Heart right ventricle (tissue), 16 donors: Measurements from ENCODE around the gene RTN4IP1. TPM values are rescaled to one million over a fixed set of nuclear protein-coding genes. Genes with fewer than 3 reads are reported as not detected.
"Not testable (repeated sequence)": the region's sequence is repeated elsewhere in the genome, so short reads cannot be mapped to it uniquely, and the experiment has no call there.

Experiments
- ATAC-seq, 8 donors: fragments of 200-7000 bp; cut with Tn5 transposase; one replicate each; pipeline ENCODE4 v1.9.1; 2020; ENCODE audit warnings: mild to moderate bottlenecking in 8 of 8, moderate library complexity in 8 of 8, moderate number of reproducible peaks in 1 of 8
- DNase-seq, 2 donors: peaks; one replicate each; pipeline ENCODE4 v3.0.0-alpha.2; 2020
- H3K27ac ChIP-seq, 10 donors: fragments of 200-600 bp; sonication (generic) in 2 of 10; one replicate each; pipeline versions ENCODE4 v1.5.0 to v1.8.0; 2020 to 2022; ENCODE audit warnings: mild to moderate bottlenecking in 3 of 10
- H3K27me3 ChIP-seq, 7 donors: fragments of 200-600 bp; one replicate each; pipeline ENCODE4 v1.8.0; 2021 to 2022; ENCODE audit warnings: mild to moderate bottlenecking in 2 of 7
- H3K36me3 ChIP-seq, 9 donors: fragments of 200-600 bp; sonication (generic) in 1 of 9; one replicate each; pipeline versions ENCODE4 v1.5.0 to v1.8.0; 2020 to 2022; ENCODE audit warnings: mild to moderate bottlenecking in 2 of 9
- H3K4me1 ChIP-seq, 9 donors: fragments of 200-600 bp; sonication (generic) in 1 of 9; one replicate each; pipeline versions ENCODE4 v1.5.0 to v1.8.0; 2020 to 2022; ENCODE audit warnings: mild to moderate bottlenecking in 4 of 9
- H3K4me3 ChIP-seq, 10 donors: fragments of 200-600 bp; sonication (generic) in 2 of 10; one replicate each; pipeline versions ENCODE4 v1.5.0 to v1.8.0; 2020 to 2022; ENCODE audit warnings: mild to moderate bottlenecking in 7 of 10, moderate library complexity in 2 of 10
- H3K9me3 ChIP-seq, 11 donors: fragments of 200-600 bp in 10 of 11; sonication (generic) in 2 of 11; one replicate each; pipeline versions ENCODE4 v1.5.0 to v1.8.0; 2013 to 2022; ENCODE audit warnings: mild to moderate bottlenecking in 2 of 11, control low read depth in 1 of 11, moderate library complexity in 1 of 11
- WGBS, 2 donors: extraction: QIAGEN DNeasy Blood & Tissue Kit; methylation state at CpG; one replicate each; pipeline ENCODE4 v1.1.7; 2013; ENCODE audit warnings: inconsistent platforms in 1 of 2; 5-methylcytosine and 5-hydroxymethylcytosine counted together
- intact Hi-C, 10 donors: fragments of 100-400 bp; cut with DNase I; formaldehyde crosslinking; loops; one replicate each; pipeline versions ENCODE4 v1.11.1 to v1.14.2; 2022
- polyA plus RNA-seq, 2 donors: library from polyadenylated mRNA; stranded (reverse); fragments of 200-250 nt; gene quantifications; one replicate each; pipeline ENCODE4 v1.2.3, GENCODE V29; 2013
- total RNA-seq, 10 donors: library from RNA; stranded (reverse); fragmentation: NEBNext Ultra II Directional in 3 of 10; extraction: Animal tissue kit (Norgen Biotek cat#: 25700) in 3 of 10; gene quantifications; one replicate each; pipeline versions ENCODE4 v1.2.1 to v1.2.4, GENCODE V29; 2021 to 2023
- TF ChIP-seq, protein P1 (sequence below), 9 donors: fragments of 200-600 bp; sonication (generic) in 2 of 9; IDR thresholded peaks; one replicate each; pipeline versions ENCODE4 v1.5.0 to v1.8.0; 2021 to 2022; ENCODE audit warnings: antibody characterized with exemption in 9 of 9, mild to moderate bottlenecking in 5 of 9, moderate library complexity in 1 of 9
- donor health status: Arrhythmogenic right ventricular cardiomyopathy.
- donor health status: ischemic (EF 13 %, LVEDD 7.1; RV severe dilation, severe dysfunction).
- donor health status: healthy with polysubstance abuse.
- donor health status: DM: no; HTN: yes; CAD: no.
- donor health status: DM: no; HTN: no; CAD: no.
- donor health status: ischemic (EF 25% LVEDD 6.9; RV normal size, moderate dysfunction).
- donor health status: ischemic (EF 25% LVEDD 5.7; RV mildly dilated, moderate dysfunction).
- donor health status: healthy.
- donor health status: DM: yes; HTN: yes; CAD: no.
- donor health status: Ischemic cardiomyopathy.
- donor health status: ischemic (EF 35%, LVEDD 5.7; RV mildly dilated, moderate dysfunction).
- donor health status: nonischemic (EF 11% LVEDD 7.7; RV severe dilation, severe dysfunction).
- donor health status: DM: yes; HTN: yes; CAD: no.
- donor health status: PGD.
- donor health status: ischemic (EF 29% LVEDD 5.4; RV normal size, mild dysfunction).
- donor health status: nonischemic (EF 23%, LVEDD 6.1; RV moderate dilation, normal function).

The RTN4IP1 gene
- total and polyA plus RNA-seq, 12 donors: 8.8 to 23.3 (median 15.5) TPM

DNA sequence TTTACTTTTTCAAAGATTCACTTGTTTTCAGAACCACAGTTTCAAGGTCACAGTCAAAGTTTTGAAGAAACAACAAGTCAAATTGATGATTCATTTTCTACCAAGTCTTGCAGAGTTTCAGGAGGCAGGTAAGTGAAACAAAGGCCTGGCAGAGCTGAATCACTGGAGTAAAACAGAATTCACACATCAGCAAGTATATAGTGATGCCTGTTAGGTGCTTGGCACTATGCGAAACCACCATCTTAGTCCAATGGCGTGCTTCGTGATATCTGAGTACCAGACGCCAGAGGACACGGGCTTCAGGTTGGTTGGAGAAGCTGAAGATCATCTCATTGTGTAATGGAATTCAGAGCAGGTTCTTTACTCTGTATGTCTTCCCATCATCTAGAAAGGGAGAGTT lies 75.9 kb downstream of the RTN4IP1 start:
- ATAC-seq: no peak
- Histone ChIP-seq H3K27ac (no peak overlapping the region), H3K4me3 (no peak overlapping the region), H3K36me3 (peaks cover 0 to 70% (median 0%) of the 10 kb centered on the region in 9 donors), H3K4me1 (peaks cover 0 to 27% (median 0%) of the 10 kb centered on the region in 9 donors), H3K9me3 (no peaks in the 10 kb centered on the region), H3K27me3 (no peaks in the 10 kb centered on the region)
- TF ChIP-seq, protein P1, sequence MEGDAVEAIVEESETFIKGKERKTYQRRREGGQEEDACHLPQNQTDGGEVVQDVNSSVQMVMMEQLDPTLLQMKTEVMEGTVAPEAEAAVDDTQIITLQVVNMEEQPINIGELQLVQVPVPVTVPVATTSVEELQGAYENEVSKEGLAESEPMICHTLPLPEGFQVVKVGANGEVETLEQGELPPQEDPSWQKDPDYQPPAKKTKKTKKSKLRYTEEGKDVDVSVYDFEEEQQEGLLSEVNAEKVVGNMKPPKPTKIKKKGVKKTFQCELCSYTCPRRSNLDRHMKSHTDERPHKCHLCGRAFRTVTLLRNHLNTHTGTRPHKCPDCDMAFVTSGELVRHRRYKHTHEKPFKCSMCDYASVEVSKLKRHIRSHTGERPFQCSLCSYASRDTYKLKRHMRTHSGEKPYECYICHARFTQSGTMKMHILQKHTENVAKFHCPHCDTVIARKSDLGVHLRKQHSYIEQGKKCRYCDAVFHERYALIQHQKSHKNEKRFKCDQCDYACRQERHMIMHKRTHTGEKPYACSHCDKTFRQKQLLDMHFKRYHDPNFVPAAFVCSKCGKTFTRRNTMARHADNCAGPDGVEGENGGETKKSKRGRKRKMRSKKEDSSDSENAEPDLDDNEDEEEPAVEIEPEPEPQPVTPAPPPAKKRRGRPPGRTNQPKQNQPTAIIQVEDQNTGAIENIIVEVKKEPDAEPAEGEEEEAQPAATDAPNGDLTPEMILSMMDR (IDR thresholded peaks at IDR 0.05): no peak
- 97% methylated on average over 5 of the region's 5 CpGs for WGBS, 2 donors
- DNase-seq: no peak
- intact Hi-C loops: no loop called here

DNA sequence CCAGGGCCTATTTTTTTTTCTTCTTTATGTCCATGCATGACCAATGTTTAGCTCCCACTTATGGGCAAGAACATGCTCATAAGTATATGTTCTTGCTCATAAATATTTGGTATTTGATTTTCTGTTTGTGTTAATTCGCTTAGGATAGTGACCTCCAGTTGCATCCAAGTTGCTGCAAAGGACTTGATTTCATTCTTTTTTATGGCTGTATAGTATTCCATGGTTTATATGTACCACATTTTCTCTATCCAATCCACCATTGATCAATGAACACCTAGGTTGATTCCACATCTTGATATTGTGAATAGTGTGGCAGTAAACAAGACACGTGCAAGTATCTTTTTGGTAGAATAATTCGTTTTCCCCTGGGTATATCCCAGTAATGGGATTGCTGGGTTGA lies 78.1 kb downstream of the RTN4IP1 start:
- Histone ChIP-seq H3K27me3 (no peaks in the 10 kb centered on the region), H3K27ac (no peak overlapping the region), H3K4me1 (peaks cover 0 to 43% (median 16%) of the 10 kb centered on the region in 9 donors), H3K9me3 (no peaks in the 10 kb centered on the region), H3K36me3 (peaks cover 0 to 53% (median 0%) of the 10 kb centered on the region in 9 donors), H3K4me3 (no peak overlapping the region)
- intact Hi-C loops: no loop called here
- WGBS, 2 donors: 85 to 96% methylated on average over 3 of the region's 3 CpGs
- TF ChIP-seq, protein P1 (IDR thresholded peaks at IDR 0.05): no peak
- DNase-seq: no peak
- ATAC-seq: no peak

DNA sequence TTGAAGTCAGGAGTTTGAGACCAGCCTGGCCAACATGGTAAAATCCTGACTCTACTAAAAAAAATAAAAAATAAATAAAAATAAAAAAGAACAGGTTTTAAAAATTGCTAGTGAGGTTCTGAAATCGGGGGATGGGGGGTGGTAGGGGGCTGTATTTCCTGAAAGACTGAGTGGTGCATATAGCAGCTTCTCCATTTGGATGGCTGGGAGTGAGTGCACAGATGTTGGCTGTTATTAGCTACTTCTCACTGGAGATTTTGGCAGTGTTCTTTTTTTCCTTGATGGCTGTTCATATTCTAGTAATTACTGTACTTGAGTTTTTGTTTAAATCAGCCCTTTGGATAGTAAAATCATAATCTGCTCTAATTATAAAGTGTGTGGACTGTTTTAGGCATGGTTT lies 79.8 kb downstream of the RTN4IP1 start:
- H3K27ac ChIP-seq: no peak overlapping the region
- no peak for DNase-seq
- H3K27me3 ChIP-seq: no peaks in the 10 kb centered on the region
- intact Hi-C loops: no loop called here
- H3K9me3 ChIP-seq: no peaks in the 10 kb centered on the region
- no peak overlapping the region for H3K4me3 ChIP-seq
- H3K36me3 ChIP-seq: peaks cover 0 to 53% (median 0%) of the 10 kb centered on the region in 9 donors
- TF ChIP-seq, protein P1 (IDR thresholded peaks at IDR 0.05): no peak
- 83 to 84% methylated on average over 1 of the region's 1 CpG for WGBS, 2 donors
- peaks cover 0 to 55% (median 18%) of the 10 kb centered on the region in 9 donors for H3K4me1 ChIP-seq
- ATAC-seq: no peak

DNA sequence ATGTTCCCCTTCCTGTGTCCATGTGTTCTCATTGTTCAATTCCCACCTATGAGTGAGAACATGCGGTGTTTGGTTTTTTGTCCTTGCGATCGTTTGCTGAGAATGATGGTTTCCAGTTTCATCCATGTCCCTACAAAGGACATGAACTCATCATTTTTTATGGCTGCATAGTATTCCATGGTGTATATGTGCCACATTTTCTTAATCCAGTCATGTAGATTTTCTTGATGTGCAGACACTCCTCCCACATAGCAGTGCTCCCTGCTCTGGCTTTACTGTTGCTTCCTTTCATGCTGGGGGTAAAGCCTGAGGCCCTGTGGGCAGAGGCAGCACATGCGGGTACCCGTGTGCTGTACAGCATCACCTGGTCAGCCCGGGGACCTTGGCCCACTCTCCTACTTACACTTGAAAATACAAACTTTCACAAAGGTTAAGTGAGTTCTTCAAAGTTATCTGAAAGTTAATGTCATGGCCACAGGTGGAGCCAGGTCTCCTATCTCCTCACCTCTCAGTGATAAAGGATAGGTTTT lies 80.3 kb downstream of the RTN4IP1 start:
- DNase-seq, H3K4me3 ChIP-seq, H3K9me3 ChIP-seq, H3K27me3 ChIP-seq, intact Hi-C loops, ATAC-seq: not testable (repeated sequence)
- WGBS, 2 donors: 94 to 95% methylated on average over 3 of the region's 6 CpGs
- Histone ChIP-seq H3K4me1 (peaks cover 0 to 55% (median 18%) of the 10 kb centered on the region in 9 donors), H3K27ac (peak overlapping the region in 1 of 10 donors; percentile 10), H3K36me3 (peaks cover 0 to 53% (median 0%) of the 10 kb centered on the region in 9 donors)
